HepG2 (cell line): ENCODE results near the gene ENTPD6. TPM values are rescaled to one million over a fixed set of nuclear protein-coding genes. Genes with fewer than 3 reads are reported as not detected.

Source experiments
- ATAC-seq: fragments of 200-7000 bp; cut with Tn5 transposase; 3 replicates; pipeline ENCODE4 v1.9.1; 2020; ENCODE audit warnings: mild to moderate bottlenecking, moderate library complexity
- BruUV-seq: library from RNA; stranded (reverse); fragments of 400-500 nt; replicated peaks from 2 replicates; lab custom pipeline; 2021; lab: Mats Ljungman, UMichigan
- CTCF ChIA-PET: fragments of 300-600 bp; formaldehyde crosslinking; extraction: SDS; loops from one replicate; lab custom pipeline; 2021; ENCODE audit warnings: low total read pairs, inconsistent platforms, low intra/inter-chr PET ratio; lab: Yijun Ruan, JAX
- POLR2A ChIA-PET: fragments of 350-600 bp; sonication (Branson Sonifier 250); formaldehyde crosslinking; loops from one replicate; lab custom pipeline; 2020; ENCODE audit warnings: antibody characterized with exemption, inconsistent platforms; lab: Yijun Ruan, JAX
- DNase-seq: peaks from one replicate; pipeline ENCODE4 v3.0.0-alpha.2; 2015; ENCODE audit warnings: low spot score
- FAIRE-seq: peaks from 3 replicates; lab custom pipeline; 2011; peaks lifted over from hg19 to GRCh38; lab: Jason Lieb, UNC
- H2AFZ ChIP-seq: one replicate; pipeline ENCODE4 v1.6.1; 2011; ENCODE audit warnings: low read length, inconsistent platforms
- H3K27ac ChIP-seq: fragments of 300-600 bp; 3 replicates; pipeline ENCODE4 v1.8.0; 2011; ENCODE audit warnings: mixed run types, mild to moderate bottlenecking, mixed read lengths, low read length, inconsistent platforms; ENCODE audit not compliant: insufficient read depth; ENCODE audit errors: extremely low read length
- H3K27me3 ChIP-seq, 2 experiments: fragments of 200-600 bp in 1 of 2; 2 replicates in 1 of 2; 3 replicates in 1 of 2; pipeline versions ENCODE4 v1.6.0 to v1.8.0; 2011; ENCODE audit warnings: low read length in 2 of 2, mild to moderate bottlenecking in 2 of 2, moderate library complexity in 2 of 2, inconsistent platforms in 1 of 2; ENCODE audit not compliant: insufficient read depth in 2 of 2, control insufficient read depth in 1 of 2
- H3K36me3 ChIP-seq, 2 experiments: fragments of 200-600 bp in 1 of 2; replicated peaks in 1 of 2; 2 replicates in 1 of 2; 3 replicates in 1 of 2; pipeline versions ENCODE4 v1.5.1 to v1.8.0; 2011; ENCODE audit warnings: low read length in 2 of 2, inconsistent platforms in 1 of 2; ENCODE audit not compliant: insufficient read depth in 2 of 2, control insufficient read depth in 1 of 2
- H3K4me1 ChIP-seq: 2 replicates; pipeline ENCODE4 v1.5.1; 2012; ENCODE audit warnings: low read length, inconsistent platforms; ENCODE audit not compliant: insufficient read depth
- H3K4me2 ChIP-seq: 2 replicates; pipeline ENCODE4 v1.6.0; 2011; ENCODE audit warnings: low read depth, low read length, inconsistent platforms
- H3K4me3 ChIP-seq, 3 experiments: fragments of 200-600 bp in 1 of 3; sonication (generic), shearing (Covaris generic) in 1 of 3; replicated peaks in 1 of 3; 2 replicates each; pipeline ENCODE4 v1.5.1; 2011 to 2016; ENCODE audit warnings: low read length in 3 of 3, inconsistent platforms in 2 of 3, low read depth in 2 of 3, mild to moderate bottlenecking in 2 of 3, control low read depth in 1 of 3, mixed read lengths in 1 of 3; ENCODE audit not compliant: insufficient read depth in 1 of 3
- H3K79me2 ChIP-seq: one replicate; pipeline ENCODE4 v1.6.1; 2011; ENCODE audit warnings: low read length, inconsistent platforms; ENCODE audit not compliant: insufficient read depth
- H3K9ac ChIP-seq: 2 replicates; pipeline ENCODE4 v1.6.0; 2011; ENCODE audit warnings: mild to moderate bottlenecking, low read depth, low read length, inconsistent platforms; ENCODE audit not compliant: insufficient read depth
- H3K9me3 ChIP-seq: 2 replicates; pipeline ENCODE4 v1.5.1; 2012; ENCODE audit warnings: mild to moderate bottlenecking, low read length
- H4K20me1 ChIP-seq: 2 replicates; pipeline ENCODE4 v1.6.0; 2011; ENCODE audit warnings: inconsistent platforms, mild to moderate bottlenecking, low read length, moderate library complexity; ENCODE audit not compliant: insufficient read depth
- CENPT ChIP-seq: sonication (generic); formaldehyde crosslinking; IDR thresholded peaks from 2 replicates; pipeline ENCODE4 v1.8.0; 2022; ENCODE audit warnings: low read depth, mild to moderate bottlenecking, moderate library complexity, missing genetic modification reagents
- HNRNPH1 ChIP-seq: fragments of 200-400 bp; formaldehyde crosslinking; optimal IDR thresholded peaks from 2 replicates; pipeline ENCODE3; 2017; ENCODE audit warnings: mild to moderate bottlenecking, low read depth, low read length
- MXI1 ChIP-seq: IDR thresholded peaks from 3 replicates; pipeline ENCODE4 v1.6.1; 2012; ENCODE audit warnings: low read depth, low read length, inconsistent platforms, borderline replicate concordance
- POLR2A ChIP-seq, 2 experiments: IDR thresholded peaks; 2 replicates each; pipeline ENCODE4 v1.6.1; 2011; ENCODE audit warnings: low read depth in 2 of 2, low read length in 2 of 2, mild to moderate bottlenecking in 1 of 2, moderate library complexity in 1 of 2; ENCODE audit not compliant: insufficient read depth in 1 of 2
- SAP130 ChIP-seq: IDR thresholded peaks from 2 replicates; pipeline ENCODE4 v1.6.1; 2016; ENCODE audit warnings: low read depth
- SMAD3 ChIP-seq: sonication (generic); formaldehyde crosslinking; IDR thresholded peaks from 2 replicates; pipeline ENCODE4 v1.4.0; 2020; ENCODE audit warnings: missing genetic modification reagents
- ZNF296 ChIP-seq: sonication (generic); formaldehyde crosslinking; conservative IDR thresholded peaks from 2 replicates; pipeline ENCODE4 v1.5.0; 2020; ENCODE audit warnings: mild to moderate bottlenecking, missing genetic modification reagents
- ZNF468 ChIP-seq: sonication (generic); formaldehyde crosslinking; IDR thresholded peaks from 2 replicates; pipeline ENCODE4 v1.8.0; 2022; ENCODE audit warnings: mild to moderate bottlenecking, moderate library complexity, missing genetic modification reagents
- WGBS: methylation state at CpG from one replicate; pipeline ENCODE4 v1.1.6; 2017; ENCODE audit warnings: low lambda C conversion rate; 5-methylcytosine and 5-hydroxymethylcytosine counted together
- in situ Hi-C: cut with HindIII; loops from 2 replicates; pipeline ENCODE4 v1.10.0; 2017; ENCODE audit warnings: low pct_unique_long_range_greater_than_20kb; ENCODE audit not compliant: extremely low pct_ligation_motif_present
- intact Hi-C: fragments of 100-400 bp; cut with micrococcal nuclease; formaldehyde crosslinking; loops from one replicate; pipeline ENCODE4 v1.10.0; 2022; ENCODE audit not compliant: unreplicated experiment
- polyA plus RNA-seq, 8 experiments: library from polyadenylated mRNA; depleted of rRNA in 3 of 8; stranded (reverse) in 7 of 8; unstranded in 1 of 8; fragments of >200 nt; fragmentation: Illumina TruSeq in 4 of 8; extraction: Trizol in 4 of 8; gene quantifications; 2 replicates each; pipeline versions ENCODE4 v1.2.1 to v1.2.3, GENCODE V29; 2011 to 2016; ENCODE audit warnings: low read depth in 4 of 8, missing spikeins in 1 of 8, mixed read lengths in 1 of 8; ENCODE audit not compliant: insufficient read depth in 1 of 8
- total RNA-seq, 5 experiments: library from RNA; depleted of rRNA; stranded (reverse); fragments of >200 nt; fragmentation: Illumina TruSeq; extraction: Trizol; gene quantifications; 2 replicates each; pipeline ENCODE4 v1.2.3, GENCODE V29; 2016; ENCODE audit warnings: low read depth in 1 of 5
- TF ChIP-seq, protein P1 (sequence below): sonication (generic); formaldehyde crosslinking; IDR thresholded peaks from 2 replicates; pipeline ENCODE4 v1.4.0; 2020; ENCODE audit warnings: mild to moderate bottlenecking, missing genetic modification reagents
- TF ChIP-seq, protein P2 (sequence below): sonication (generic); formaldehyde crosslinking; IDR thresholded peaks from 2 replicates; pipeline ENCODE4 v1.8.0; 2023; ENCODE audit warnings: mild to moderate bottlenecking, missing genetic modification reagents
- TF ChIP-seq, protein P3 (sequence below): sonication (generic); formaldehyde crosslinking; conservative IDR thresholded peaks from 2 replicates; pipeline ENCODE4 v1.4.0; 2020; ENCODE audit warnings: missing genetic modification reagents
- TF ChIP-seq, protein P4 (sequence below): sonication (generic); formaldehyde crosslinking; IDR thresholded peaks from 2 replicates; pipeline ENCODE4 v1.8.0; 2022; ENCODE audit warnings: mild to moderate bottlenecking, missing genetic modification reagents, moderate library complexity

ENTPD6 gene
- total and polyA plus RNA-seq, 2 of the 13 experiments (the other 11 are each of a cell fraction or from before 2014, with no cell fraction given): 164 to 172 TPM

DNA sequence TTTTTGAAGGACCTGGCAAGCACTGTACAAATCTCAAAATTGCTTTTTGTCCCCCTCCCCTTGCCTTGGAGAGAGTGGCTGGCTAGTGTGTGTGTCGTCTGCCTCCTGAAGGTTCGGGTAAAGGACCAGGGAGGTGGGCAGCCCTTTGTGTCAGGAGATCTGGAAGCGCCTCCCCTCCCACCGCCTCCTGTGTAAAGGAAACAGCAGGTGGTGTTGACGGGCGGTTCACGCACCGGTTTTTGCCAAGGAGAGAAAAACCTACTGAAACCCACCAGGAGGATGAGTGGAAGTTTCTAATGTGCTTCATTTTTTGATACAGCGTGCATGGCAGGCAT lies 1.2 kb downstream of the ENTPD6 start (continued):
- TF ChIP-seq, protein P1, sequence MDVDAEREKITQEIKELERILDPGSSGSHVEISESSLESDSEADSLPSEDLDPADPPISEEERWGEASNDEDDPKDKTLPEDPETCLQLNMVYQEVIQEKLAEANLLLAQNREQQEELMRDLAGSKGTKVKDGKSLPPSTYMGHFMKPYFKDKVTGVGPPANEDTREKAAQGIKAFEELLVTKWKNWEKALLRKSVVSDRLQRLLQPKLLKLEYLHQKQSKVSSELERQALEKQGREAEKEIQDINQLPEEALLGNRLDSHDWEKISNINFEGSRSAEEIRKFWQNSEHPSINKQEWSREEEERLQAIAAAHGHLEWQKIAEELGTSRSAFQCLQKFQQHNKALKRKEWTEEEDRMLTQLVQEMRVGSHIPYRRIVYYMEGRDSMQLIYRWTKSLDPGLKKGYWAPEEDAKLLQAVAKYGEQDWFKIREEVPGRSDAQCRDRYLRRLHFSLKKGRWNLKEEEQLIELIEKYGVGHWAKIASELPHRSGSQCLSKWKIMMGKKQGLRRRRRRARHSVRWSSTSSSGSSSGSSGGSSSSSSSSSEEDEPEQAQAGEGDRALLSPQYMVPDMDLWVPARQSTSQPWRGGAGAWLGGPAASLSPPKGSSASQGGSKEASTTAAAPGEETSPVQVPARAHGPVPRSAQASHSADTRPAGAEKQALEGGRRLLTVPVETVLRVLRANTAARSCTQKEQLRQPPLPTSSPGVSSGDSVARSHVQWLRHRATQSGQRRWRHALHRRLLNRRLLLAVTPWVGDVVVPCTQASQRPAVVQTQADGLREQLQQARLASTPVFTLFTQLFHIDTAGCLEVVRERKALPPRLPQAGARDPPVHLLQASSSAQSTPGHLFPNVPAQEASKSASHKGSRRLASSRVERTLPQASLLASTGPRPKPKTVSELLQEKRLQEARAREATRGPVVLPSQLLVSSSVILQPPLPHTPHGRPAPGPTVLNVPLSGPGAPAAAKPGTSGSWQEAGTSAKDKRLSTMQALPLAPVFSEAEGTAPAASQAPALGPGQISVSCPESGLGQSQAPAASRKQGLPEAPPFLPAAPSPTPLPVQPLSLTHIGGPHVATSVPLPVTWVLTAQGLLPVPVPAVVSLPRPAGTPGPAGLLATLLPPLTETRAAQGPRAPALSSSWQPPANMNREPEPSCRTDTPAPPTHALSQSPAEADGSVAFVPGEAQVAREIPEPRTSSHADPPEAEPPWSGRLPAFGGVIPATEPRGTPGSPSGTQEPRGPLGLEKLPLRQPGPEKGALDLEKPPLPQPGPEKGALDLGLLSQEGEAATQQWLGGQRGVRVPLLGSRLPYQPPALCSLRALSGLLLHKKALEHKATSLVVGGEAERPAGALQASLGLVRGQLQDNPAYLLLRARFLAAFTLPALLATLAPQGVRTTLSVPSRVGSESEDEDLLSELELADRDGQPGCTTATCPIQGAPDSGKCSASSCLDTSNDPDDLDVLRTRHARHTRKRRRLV (CRISPR knock-in tag): 0 out of 2 replicates have a peak, but pooled peaks have one; percentile 5
- TF ChIP-seq, protein P2, sequence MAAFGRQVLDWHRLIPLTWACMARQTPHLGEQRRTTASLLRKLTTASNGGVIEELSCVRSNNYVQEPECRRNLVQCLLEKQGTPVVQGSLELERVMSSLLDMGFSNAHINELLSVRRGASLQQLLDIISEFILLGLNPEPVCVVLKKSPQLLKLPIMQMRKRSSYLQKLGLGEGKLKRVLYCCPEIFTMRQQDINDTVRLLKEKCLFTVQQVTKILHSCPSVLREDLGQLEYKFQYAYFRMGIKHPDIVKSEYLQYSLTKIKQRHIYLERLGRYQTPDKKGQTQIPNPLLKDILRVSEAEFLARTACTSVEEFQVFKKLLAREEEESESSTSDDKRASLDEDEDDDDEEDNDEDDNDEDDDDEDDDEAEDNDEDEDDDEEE (CRISPR knock-in tag): peak; percentile 86; the same call in 1 of the 2 replicates

DNA sequence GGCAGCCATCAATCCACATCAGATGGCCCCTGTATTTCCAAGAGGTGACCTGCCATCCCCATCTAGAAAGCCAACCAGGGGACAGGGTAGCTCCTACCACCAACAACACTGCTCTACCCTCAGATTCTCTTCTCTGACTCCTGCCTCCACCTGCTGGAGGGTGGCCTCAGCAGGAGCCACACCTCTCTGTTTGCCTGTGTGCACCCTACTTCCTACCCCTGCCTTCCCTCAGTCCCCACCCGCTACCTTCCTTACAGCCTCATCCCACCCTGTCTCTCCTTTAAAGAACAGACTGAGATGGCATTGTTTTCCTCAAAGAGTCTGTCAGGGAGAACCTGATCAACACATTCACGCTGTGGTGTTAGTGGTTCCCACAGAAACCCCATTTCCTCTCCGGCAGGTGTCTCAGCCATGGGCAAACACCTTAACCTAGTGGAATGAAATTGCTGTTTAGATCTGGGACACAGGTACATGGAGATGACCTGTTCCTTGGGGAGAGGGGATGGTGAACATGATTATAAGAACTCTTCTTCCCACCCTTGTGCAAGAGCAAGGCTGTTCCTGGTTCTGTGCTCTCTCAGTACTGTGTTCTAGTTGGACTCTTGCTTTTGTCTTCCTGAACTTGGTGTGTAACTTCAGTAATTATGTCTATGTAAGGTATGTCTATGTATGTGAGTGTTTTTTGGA lies 1.8 kb downstream of the ENTPD6 start:
- intact Hi-C loops: no loop called here
- Histone ChIP-seq H4K20me1 (peaks cover 17% of the 10 kb centered on the region), H3K4me1 (peaks cover 64% of the 10 kb centered on the region), H3K4me3 (peak overlapping the region in 2 of 3 experiments; percentile 82 to 97; a peak in 3 of 6 replicates), H3K36me3 (peaks cover 0 to 5% of the 10 kb centered on the region in 2 experiments; a peak in 3 of 5 replicates), H3K27me3 (no peaks in the 10 kb centered on the region; a peak in 1 of 5 replicates), H3K4me2 (peak overlapping the region; percentile 75), H3K27ac (no peak overlapping the region), H3K9me3 (no peaks in the 10 kb centered on the region), H3K79me2 (peaks cover 59% of the 10 kb centered on the region), H2AFZ (no peak overlapping the region), H3K9ac (peak overlapping the region; percentile 92; the same call in 1 of the 2 replicates)
- BruUV-seq: no TSS peak
- peak; percentile 24 for ATAC-seq
- WGBS: 93% methylated on average over 3 of the region's 3 CpGs
- no peak for FAIRE-seq
- in situ Hi-C loops: loop anchor here (5.0 kb wide), 1 partner anchor 205 kb away; the partner anchor contains the start of gene APMAP
- ChIA-PET CTCF (no interaction called here), POLR2A (interaction anchor here (1.2 to 3.4 kb wide), 3 partner anchors 25 to 50 kb away, joined by 4 to 58 read pairs (median 15); partner anchors contain the start of gene PYGB)
- no peak for DNase-seq
- TF ChIP-seq POLR2A (IDR thresholded peaks at IDR 0.05; ENCODE audit: insufficient read depth in 1 of 2, low read depth in 2 of 2, low read length in 2 of 2): 0 out of 4 replicates have a peak, but pooled peaks of 1 of the 2 experiments have one; percentile 7
- TF ChIP-seq, protein P3, sequence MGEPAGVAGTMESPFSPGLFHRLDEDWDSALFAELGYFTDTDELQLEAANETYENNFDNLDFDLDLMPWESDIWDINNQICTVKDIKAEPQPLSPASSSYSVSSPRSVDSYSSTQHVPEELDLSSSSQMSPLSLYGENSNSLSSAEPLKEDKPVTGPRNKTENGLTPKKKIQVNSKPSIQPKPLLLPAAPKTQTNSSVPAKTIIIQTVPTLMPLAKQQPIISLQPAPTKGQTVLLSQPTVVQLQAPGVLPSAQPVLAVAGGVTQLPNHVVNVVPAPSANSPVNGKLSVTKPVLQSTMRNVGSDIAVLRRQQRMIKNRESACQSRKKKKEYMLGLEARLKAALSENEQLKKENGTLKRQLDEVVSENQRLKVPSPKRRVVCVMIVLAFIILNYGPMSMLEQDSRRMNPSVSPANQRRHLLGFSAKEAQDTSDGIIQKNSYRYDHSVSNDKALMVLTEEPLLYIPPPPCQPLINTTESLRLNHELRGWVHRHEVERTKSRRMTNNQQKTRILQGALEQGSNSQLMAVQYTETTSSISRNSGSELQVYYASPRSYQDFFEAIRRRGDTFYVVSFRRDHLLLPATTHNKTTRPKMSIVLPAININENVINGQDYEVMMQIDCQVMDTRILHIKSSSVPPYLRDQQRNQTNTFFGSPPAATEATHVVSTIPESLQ (CRISPR knock-in tag): no peak
- peak; percentile 29; the same call in 1 of the 2 replicates for TF ChIP-seq SAP130 (CRISPR knock-in tag)
- TF ChIP-seq HNRNPH1: no peak
- 0 out of 3 replicates have a peak, but pooled peaks have one; percentile 23 for TF ChIP-seq MXI1
- 0 out of 2 replicates have a peak, but pooled peaks have one; percentile 4 for TF ChIP-seq ZNF296 (CRISPR knock-in tag)
- TF ChIP-seq, protein P4, sequence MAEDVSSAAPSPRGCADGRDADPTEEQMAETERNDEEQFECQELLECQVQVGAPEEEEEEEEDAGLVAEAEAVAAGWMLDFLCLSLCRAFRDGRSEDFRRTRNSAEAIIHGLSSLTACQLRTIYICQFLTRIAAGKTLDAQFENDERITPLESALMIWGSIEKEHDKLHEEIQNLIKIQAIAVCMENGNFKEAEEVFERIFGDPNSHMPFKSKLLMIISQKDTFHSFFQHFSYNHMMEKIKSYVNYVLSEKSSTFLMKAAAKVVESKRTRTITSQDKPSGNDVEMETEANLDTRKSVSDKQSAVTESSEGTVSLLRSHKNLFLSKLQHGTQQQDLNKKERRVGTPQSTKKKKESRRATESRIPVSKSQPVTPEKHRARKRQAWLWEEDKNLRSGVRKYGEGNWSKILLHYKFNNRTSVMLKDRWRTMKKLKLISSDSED (CRISPR knock-in tag): 0 out of 2 replicates have a peak, but pooled peaks have one; percentile 51
- TF ChIP-seq ZNF468 (CRISPR knock-in tag): 0 out of 2 replicates have a peak, but pooled peaks have one; percentile 75
- no peak for TF ChIP-seq SMAD3 (CRISPR knock-in tag)
- 0 out of 2 replicates have a peak, but pooled peaks have one; percentile 36 for TF ChIP-seq CENPT (CRISPR knock-in tag)
